Fibroblast of lung (primary cell): ENCODE data around the gene SLC6A9. TPM values are rescaled to one million over a fixed set of nuclear protein-coding genes. Genes with fewer than 3 reads are reported as not detected.

Source experiments
- DNase-seq, 2 donors: peaks; one replicate each; pipeline versions ENCODE4 v3.0.0 to v3.0.0-alpha.2; 2010; ENCODE audit warnings: low read depth in 2 of 2
- H2AFZ ChIP-seq: 2 replicates; pipeline ENCODE4 v1.5.1; 2012; ENCODE audit warnings: low read length, control low read depth, inconsistent platforms
- H3K27ac ChIP-seq: 2 replicates; pipeline ENCODE4 v1.5.1; 2011; ENCODE audit warnings: low read length, control low read depth; ENCODE audit not compliant: insufficient read depth
- H3K27me3 ChIP-seq: 2 replicates; pipeline ENCODE4 v1.5.1; 2011; ENCODE audit warnings: mild to moderate bottlenecking, low read length; ENCODE audit not compliant: control insufficient read depth, insufficient read depth
- H3K36me3 ChIP-seq: 2 replicates; pipeline ENCODE4 v1.5.1; 2011; ENCODE audit warnings: low read length; ENCODE audit not compliant: control insufficient read depth, insufficient read depth
- H3K4me1 ChIP-seq: 2 replicates; pipeline ENCODE4 v1.5.1; 2011; ENCODE audit warnings: low read length; ENCODE audit not compliant: control insufficient read depth, insufficient read depth; ENCODE audit errors: extremely low read depth
- H3K4me2 ChIP-seq: 2 replicates; pipeline ENCODE4 v1.5.1; 2011; ENCODE audit warnings: low read length, control low read depth; ENCODE audit not compliant: insufficient read depth; ENCODE audit errors: extremely low read depth
- H3K4me3 ChIP-seq, 4 experiments: fragments of 200-600 bp in 1 of 4; sonication (generic) in 1 of 4; replicated peaks in 1 of 4; 2 replicates each; pipeline ENCODE4 v1.5.1; 2011 to 2016; ENCODE audit warnings: low read length in 4 of 4, low read depth in 3 of 4, mild to moderate bottlenecking in 3 of 4, control low read depth in 2 of 4, inconsistent platforms in 1 of 4, mixed read lengths in 1 of 4; ENCODE audit not compliant: insufficient read depth in 1 of 4; ENCODE audit errors: control extremely low read depth in 1 of 4
- H3K79me2 ChIP-seq: 2 replicates; pipeline ENCODE4 v1.5.1; 2012; ENCODE audit warnings: mild to moderate bottlenecking, low read length, inconsistent platforms; ENCODE audit not compliant: control insufficient read depth, insufficient read depth
- H3K9ac ChIP-seq: 2 replicates; pipeline ENCODE4 v1.5.1; 2011; ENCODE audit warnings: mild to moderate bottlenecking, low read length, control low read depth; ENCODE audit not compliant: insufficient read depth
- H3K9me3 ChIP-seq: 2 replicates; pipeline ENCODE4 v1.5.1; 2012; ENCODE audit warnings: low read depth, low read length; ENCODE audit not compliant: control insufficient read depth, insufficient read depth
- H4K20me1 ChIP-seq: 2 replicates; pipeline ENCODE4 v1.5.1; 2011; ENCODE audit warnings: low read length; ENCODE audit not compliant: control insufficient read depth, insufficient read depth; ENCODE audit errors: extremely low read depth
- CTCF ChIP-seq, 2 donors: IDR thresholded peaks in 1 of 2; conservative IDR thresholded peaks in 1 of 2; 1 replicate in 1 of 2; 2 replicates in 1 of 2; pipeline ENCODE4 v1.5.1; 2011 to 2012; ENCODE audit warnings: low read length in 2 of 2, control low read depth in 1 of 2, inconsistent platforms in 1 of 2, low read depth in 1 of 2, mild to moderate bottlenecking in 1 of 2
- EZH2 ChIP-seq: IDR thresholded peaks from 2 replicates; pipeline ENCODE4 v1.5.1; 2012; ENCODE audit warnings: low read length, control low read depth, mild to moderate bottlenecking; ENCODE audit errors: missing control alignments
- polyA plus RNA-seq, 2 donors: library from polyadenylated mRNA; depleted of rRNA in 1 of 2; stranded (reverse) in 1 of 2; unstranded in 1 of 2; fragments of >200 nt; gene quantifications; 2 replicates each; pipeline ENCODE4 v1.2.1, GENCODE V29; 2011 to 2012; ENCODE audit warnings: missing spikeins in 1 of 2
- total RNA-seq: library from RNA; depleted of rRNA; stranded (reverse); fragments of >200 nt; gene quantifications from 2 replicates; pipeline ENCODE4 v1.2.1, GENCODE V29; 2014

SLC6A9 gene
- total and polyA plus RNA-seq, 2 donors (not counting 1 experiment from before 2014, with no cell fraction given), result 3.4 to 19.5 TPM

- Histone ChIP-seq H3K79me2 (no peaks in the 10 kb centered on the region), H3K4me3 (no peak overlapping the region), H3K27ac (no peak overlapping the region), H3K36me3 (no peaks in the 10 kb centered on the region), H2AFZ (no peak overlapping the region), H4K20me1 (no peaks in the 10 kb centered on the region), H3K4me1 (peaks cover 19% of the 10 kb centered on the region), H3K4me2 (no peak overlapping the region), H3K27me3 (no peaks in the 10 kb centered on the region), H3K9me3 (no peaks in the 10 kb centered on the region), H3K9ac (no peak overlapping the region)
- TF ChIP-seq EZH2, result no peak
- TF ChIP-seq CTCF (conservative IDR thresholded peaks at IDR 0.05 in 1 of 2, IDR thresholded peaks at IDR 0.05 in 1 of 2; ENCODE audit: low read depth in 1 of 2, low read length in 2 of 2), result peak; percentile 70 to 77
- DNase-seq, result peak; percentile 53 to 67
Measured at GRCh38 chr1:44036409-44037139, 5.3 kb upstream of the SLC6A9 start.

GRCh38 chr1:44035726-44036408, 4.6 kb upstream of the SLC6A9 start:
- no peak overlapping the region for H2AFZ ChIP-seq
- no peaks in the 10 kb centered on the region for H3K9me3 ChIP-seq
- no peak overlapping the region for H3K4me2 ChIP-seq
- no peaks in the 10 kb centered on the region for H3K79me2 ChIP-seq
- peak; percentile 10 to 23 for DNase-seq
- H3K27me3 ChIP-seq, result no peaks in the 10 kb centered on the region
- no peaks in the 10 kb centered on the region for H4K20me1 ChIP-seq
- H3K4me1 ChIP-seq, result peaks cover 19% of the 10 kb centered on the region
- TF ChIP-seq CTCF (conservative IDR thresholded peaks at IDR 0.05 in 1 of 2, IDR thresholded peaks at IDR 0.05 in 1 of 2; ENCODE audit: low read depth in 1 of 2, low read length in 2 of 2), result peak in 1 of 2 donors; percentile 15
- TF ChIP-seq EZH2, result no peak
- no peaks in the 10 kb centered on the region for H3K36me3 ChIP-seq
- no peak overlapping the region for H3K27ac ChIP-seq
- H3K4me3 ChIP-seq, result no peak overlapping the region
- H3K9ac ChIP-seq, result no peak overlapping the region

GRCh38 chr1:44034976-44035716, 3.9 kb upstream of the SLC6A9 start:
- H3K27me3 ChIP-seq, result no peaks in the 10 kb centered on the region
- H3K79me2 ChIP-seq, result no peaks in the 10 kb centered on the region
- H3K4me2 ChIP-seq, result no peak overlapping the region
- H4K20me1 ChIP-seq, result no peaks in the 10 kb centered on the region
- no peak overlapping the region for H3K27ac ChIP-seq
- DNase-seq, result no peak
- H3K4me1 ChIP-seq, result peaks cover 17% of the 10 kb centered on the region
- H3K36me3 ChIP-seq, result no peaks in the 10 kb centered on the region
- TF ChIP-seq CTCF (conservative IDR thresholded peaks at IDR 0.05 in 1 of 2, IDR thresholded peaks at IDR 0.05 in 1 of 2; ENCODE audit: low read depth in 1 of 2, low read length in 2 of 2) (no peak), EZH2 (no peak)
- H3K9me3 ChIP-seq, result no peaks in the 10 kb centered on the region
- no peak overlapping the region for H2AFZ ChIP-seq
- H3K9ac ChIP-seq, result no peak overlapping the region
- H3K4me3 ChIP-seq, result no peak overlapping the region
